ENCODE measurements around the gene TEC. TPM values are rescaled to one million over a fixed set of nuclear protein-coding genes. Genes with fewer than 3 reads are reported as not detected.
A peak's percentile ranks its signal among the peaks of the same experiment; 100 is the strongest.
"Not testable (repeated sequence)": the region's sequence is repeated elsewhere in the genome, so short reads cannot be mapped to it uniquely, and the experiment has no call there.

TEC gene
- total RNA-seq, 3 donors from 2014 or later, result 0.82 to 1.4 (median 0.83) TPM

DNA sequence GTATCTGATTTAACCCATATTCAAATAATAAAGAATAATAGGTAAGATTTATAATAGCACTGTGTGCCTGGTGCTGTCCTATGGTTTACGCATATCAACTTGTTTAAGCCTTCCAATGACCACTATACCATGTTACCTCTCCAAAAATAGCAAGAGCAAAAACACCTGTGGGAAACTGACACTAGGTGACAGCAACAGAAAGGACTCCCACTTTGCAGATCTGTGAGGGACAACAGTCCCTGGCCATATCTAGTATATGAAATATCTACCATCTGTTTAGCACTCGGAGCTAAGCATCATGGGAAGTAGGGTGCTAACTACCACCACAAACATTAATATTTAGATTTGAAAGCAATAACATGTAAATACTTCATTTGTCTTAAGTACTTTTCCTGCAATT, 79.9 kb downstream of the TEC start:
- no peaks in the 10 kb centered on the region for H3K27me3 Mint-ChIP-seq (ENCODE audit: low read depth)
- H3K4me3 Mint-ChIP-seq, result no peak overlapping the region
- DNase-seq (no peak), ATAC-seq (no peak)
- H3K4me1 Mint-ChIP-seq (ENCODE audit: low read depth), result no peaks in the 10 kb centered on the region
- H3K9me3 Mint-ChIP-seq, result no peaks in the 10 kb centered on the region
- H3K36me3 Mint-ChIP-seq (ENCODE audit: insufficient read depth), result no peaks in the 10 kb centered on the region

DNA sequence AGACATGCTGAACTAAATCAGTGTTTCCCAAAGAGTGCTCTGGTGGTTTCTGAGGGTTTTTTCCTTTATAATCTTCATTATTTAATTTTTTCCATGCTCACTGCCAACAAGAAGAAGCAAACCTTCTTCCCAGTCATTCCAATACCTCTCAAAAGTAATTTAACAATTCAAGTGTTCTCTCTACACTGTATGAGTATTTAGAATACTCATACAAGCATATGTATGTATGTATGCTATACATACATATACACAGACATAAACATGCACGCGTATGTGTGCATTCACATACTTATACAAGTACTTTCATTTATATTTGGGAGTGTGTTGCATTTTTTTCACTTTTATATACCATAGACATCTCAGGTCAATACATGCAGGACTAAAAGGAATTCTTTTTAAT, 81.2 kb downstream of the TEC start:
- Mint-ChIP-seq H3K9me3 (no peaks in the 10 kb centered on the region), H3K4me1 (ENCODE audit: low read depth) (no peaks in the 10 kb centered on the region), H3K4me3 (no peak overlapping the region), H3K27me3 (ENCODE audit: low read depth) (no peaks in the 10 kb centered on the region), H3K36me3 (ENCODE audit: insufficient read depth) (no peaks in the 10 kb centered on the region)
- no peak for DNase-seq
- ATAC-seq, result no peak

DNA sequence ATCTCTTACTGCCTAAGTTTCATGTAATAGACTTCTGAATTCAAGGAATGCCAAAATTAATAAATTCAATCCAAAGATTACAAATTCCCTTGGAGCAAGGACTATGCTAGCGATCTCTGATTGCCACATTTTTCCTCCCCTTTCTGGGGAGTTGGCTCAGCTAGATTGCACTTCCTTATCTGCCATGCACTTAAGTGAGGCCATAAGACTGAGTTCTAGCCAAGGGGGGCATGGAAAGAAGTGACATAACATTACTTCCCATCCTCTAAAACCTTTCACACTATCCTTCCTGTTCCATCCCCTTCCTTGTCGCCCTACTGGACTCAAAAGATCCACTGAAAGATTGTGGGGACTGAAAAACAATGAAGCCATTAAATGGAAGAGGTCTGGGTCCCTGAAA, 81.8 kb downstream of the TEC start:
- no peaks in the 10 kb centered on the region for H3K4me1 Mint-ChIP-seq (ENCODE audit: low read depth)
- H3K36me3 Mint-ChIP-seq (ENCODE audit: insufficient read depth), result no peaks in the 10 kb centered on the region
- no peak overlapping the region for H3K4me3 Mint-ChIP-seq
- H3K9me3 Mint-ChIP-seq, result no peaks in the 10 kb centered on the region
- DNase-seq (no peak), ATAC-seq (no peak)
- no peaks in the 10 kb centered on the region for H3K27me3 Mint-ChIP-seq (ENCODE audit: low read depth)

DNA sequence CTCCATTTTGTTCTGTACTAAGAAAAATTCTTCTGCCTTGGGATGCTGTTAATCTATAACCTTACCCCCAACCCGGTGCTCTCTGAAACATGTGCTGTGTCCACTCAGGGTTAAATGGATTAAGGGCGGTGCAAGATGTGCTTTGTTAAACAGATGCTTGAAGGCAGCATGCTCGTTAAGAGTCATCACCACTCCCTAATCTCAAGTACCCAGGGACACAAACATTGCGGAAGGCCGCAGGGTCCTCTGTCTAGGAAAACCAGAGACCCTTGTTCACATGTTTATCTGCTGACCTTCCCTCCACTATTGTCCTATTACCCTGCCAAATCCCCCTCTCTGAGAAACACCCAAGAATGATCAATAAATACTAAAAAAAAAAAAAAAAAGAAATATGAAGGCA, 82.6 kb downstream of the TEC start:
- H3K4me3 Mint-ChIP-seq; H3K9me3 Mint-ChIP-seq; DNase-seq; H3K4me1 Mint-ChIP-seq (ENCODE audit: low read depth); H3K36me3 Mint-ChIP-seq (ENCODE audit: insufficient read depth); ATAC-seq; H3K27me3 Mint-ChIP-seq (ENCODE audit: low read depth): not testable (repeated sequence)

DNA sequence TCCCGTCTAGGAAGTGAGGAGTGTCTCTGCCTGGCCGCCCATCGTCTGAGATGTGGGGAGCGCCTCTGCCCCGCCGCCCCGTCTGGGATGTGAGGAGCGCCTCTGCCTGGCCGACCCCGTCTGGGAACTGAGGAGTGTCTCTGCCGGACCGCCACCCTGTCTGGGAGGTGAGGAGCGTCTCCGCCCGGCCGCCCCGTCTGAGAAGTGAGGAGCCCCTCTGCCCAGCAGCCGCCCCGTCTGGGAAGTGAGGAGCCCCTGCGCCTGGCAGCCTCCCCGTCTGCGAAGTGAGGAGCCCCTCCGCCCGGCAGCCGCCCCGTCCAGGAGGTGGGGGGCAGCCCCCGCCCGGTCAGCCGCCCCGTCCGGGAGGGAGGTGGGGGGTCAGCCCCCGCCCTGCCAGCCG, 83.2 kb downstream of the TEC start:
- H3K27me3 Mint-ChIP-seq (ENCODE audit: low read depth); DNase-seq; H3K4me1 Mint-ChIP-seq (ENCODE audit: low read depth); H3K36me3 Mint-ChIP-seq (ENCODE audit: insufficient read depth); H3K4me3 Mint-ChIP-seq; H3K9me3 Mint-ChIP-seq; ATAC-seq: not testable (repeated sequence)

DNA sequence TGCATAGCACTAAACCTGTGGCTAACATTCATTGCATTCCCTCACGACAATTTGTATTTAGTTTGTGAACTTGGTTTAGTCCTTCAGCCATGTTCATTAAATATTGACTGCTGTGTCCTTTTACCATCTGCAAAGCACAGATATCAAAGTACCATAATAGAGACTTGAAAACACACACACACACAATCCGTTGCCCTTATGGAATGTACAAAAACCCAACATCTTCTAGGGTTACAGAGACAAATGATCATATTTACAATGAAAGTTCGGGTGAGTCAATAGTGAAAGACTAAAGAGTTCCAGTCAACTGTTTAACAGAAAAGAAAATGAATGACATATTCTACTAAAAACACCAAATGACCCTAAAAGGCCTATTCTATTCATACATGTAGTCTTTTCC, 84.8 kb downstream of the TEC start:
- ATAC-seq (no peak), DNase-seq (no peak)
- Mint-ChIP-seq H3K36me3 (ENCODE audit: insufficient read depth) (no peaks in the 10 kb centered on the region), H3K4me1 (ENCODE audit: low read depth) (no peaks in the 10 kb centered on the region), H3K27me3 (ENCODE audit: low read depth) (no peaks in the 10 kb centered on the region), H3K4me3 (no peak overlapping the region), H3K9me3 (no peaks in the 10 kb centered on the region)

DNA sequence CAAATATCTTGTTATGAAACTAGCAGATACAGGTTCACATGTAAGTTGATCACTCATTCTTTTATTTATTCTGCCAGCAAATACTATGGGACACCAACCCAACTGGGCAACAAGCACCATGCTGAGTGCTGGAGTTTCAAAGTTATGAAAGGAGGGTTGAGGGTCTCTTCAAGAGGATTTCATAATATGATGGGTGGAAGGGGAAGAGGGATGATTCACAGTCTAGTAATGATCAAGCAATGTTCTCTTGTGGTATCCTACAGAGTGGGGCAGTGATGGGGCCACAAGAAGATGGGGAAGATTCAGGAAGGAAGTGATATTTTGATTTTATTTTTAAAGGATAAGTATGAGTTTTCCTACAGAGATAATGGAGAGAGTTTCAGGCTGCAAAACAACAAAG, 89.4 kb downstream of the TEC start:
- Mint-ChIP-seq H3K4me3 (no peak overlapping the region), H3K9me3 (peaks cover 13% of the 10 kb centered on the region), H3K27me3 (ENCODE audit: low read depth) (no peaks in the 10 kb centered on the region), H3K36me3 (ENCODE audit: insufficient read depth) (peaks cover 5% of the 10 kb centered on the region), H3K4me1 (ENCODE audit: low read depth) (no peaks in the 10 kb centered on the region)
- DNase-seq, result no peak
- no peak for ATAC-seq

DNA sequence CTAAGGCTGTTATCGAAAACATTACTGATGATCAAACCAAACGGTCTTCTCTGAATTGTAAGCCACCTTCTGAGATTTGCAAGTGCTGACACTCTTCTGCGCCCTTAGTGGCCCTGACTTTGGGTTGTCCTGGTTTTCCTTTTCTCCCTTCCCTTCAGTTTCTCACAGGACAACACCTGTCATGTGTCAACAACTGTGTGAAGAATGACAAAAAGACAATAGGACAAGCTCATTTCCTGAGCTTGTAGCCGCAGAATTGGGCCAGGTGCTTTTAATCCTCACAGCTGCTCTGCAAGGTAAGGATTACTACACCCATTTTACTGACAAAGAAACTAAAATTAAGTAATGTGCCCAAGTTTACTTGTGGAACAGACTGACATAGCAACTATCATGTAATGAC, 90.7 kb downstream of the TEC start:
- ATAC-seq, result no peak
- Mint-ChIP-seq H3K9me3 (peaks cover 13% of the 10 kb centered on the region), H3K27me3 (ENCODE audit: low read depth) (no peaks in the 10 kb centered on the region), H3K4me1 (ENCODE audit: low read depth) (no peaks in the 10 kb centered on the region), H3K36me3 (ENCODE audit: insufficient read depth) (peaks cover 5% of the 10 kb centered on the region), H3K4me3 (no peak overlapping the region)
- DNase-seq, result no peak

DNA sequence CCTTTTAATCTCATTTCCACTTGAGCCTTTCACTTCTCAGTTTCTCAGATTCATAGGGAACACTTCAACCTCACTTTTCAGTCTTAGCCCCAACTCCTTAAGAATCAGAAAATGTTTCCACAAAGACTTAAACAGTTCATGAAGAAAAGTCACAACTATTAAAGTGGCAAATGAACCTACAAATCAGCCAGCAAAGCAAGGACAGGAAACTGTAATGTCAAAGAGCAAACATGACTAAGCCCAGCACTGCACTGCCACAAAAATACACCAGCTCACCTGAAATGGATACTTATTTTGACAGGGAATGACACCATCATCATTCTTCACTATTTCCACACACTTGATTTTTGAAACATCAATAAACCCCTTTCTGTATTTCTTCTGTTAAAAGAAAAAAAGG, 93.8 kb downstream of the TEC start:
- Mint-ChIP-seq H3K27me3 (ENCODE audit: low read depth) (no peaks in the 10 kb centered on the region), H3K4me3 (no peak overlapping the region), H3K4me1 (ENCODE audit: low read depth) (peaks cover 8% of the 10 kb centered on the region), H3K9me3 (peaks cover 13% of the 10 kb centered on the region), H3K36me3 (ENCODE audit: insufficient read depth) (peaks cover 6% of the 10 kb centered on the region)
- ATAC-seq (no peak), DNase-seq (no peak)

DNA sequence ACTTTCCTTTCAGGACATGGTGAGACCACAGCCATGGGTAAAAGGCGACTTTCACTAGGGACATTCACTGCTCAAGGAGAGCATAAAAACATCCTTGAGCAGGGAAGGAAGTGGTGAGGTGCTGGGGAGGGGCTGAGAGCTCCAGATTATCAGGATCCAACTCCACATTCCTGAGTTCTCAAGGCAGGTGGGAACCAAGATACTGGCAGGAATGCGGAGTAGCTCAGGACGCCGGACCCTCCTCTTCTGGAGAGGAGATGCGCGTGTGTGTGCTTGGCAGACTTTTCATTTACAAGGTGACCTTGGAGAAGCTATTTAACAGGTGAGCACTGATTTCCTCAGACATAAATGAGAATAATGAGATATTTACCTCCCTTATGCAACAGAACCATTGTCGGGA, 94.3 kb downstream of the TEC start:
- Mint-ChIP-seq H3K36me3 (ENCODE audit: insufficient read depth) (peaks cover 6% of the 10 kb centered on the region), H3K9me3 (peaks cover 13% of the 10 kb centered on the region), H3K4me1 (ENCODE audit: low read depth) (peaks cover 8% of the 10 kb centered on the region), H3K27me3 (ENCODE audit: low read depth) (no peaks in the 10 kb centered on the region), H3K4me3 (no peak overlapping the region)
- no peak for DNase-seq
- no peak for ATAC-seq

DNA sequence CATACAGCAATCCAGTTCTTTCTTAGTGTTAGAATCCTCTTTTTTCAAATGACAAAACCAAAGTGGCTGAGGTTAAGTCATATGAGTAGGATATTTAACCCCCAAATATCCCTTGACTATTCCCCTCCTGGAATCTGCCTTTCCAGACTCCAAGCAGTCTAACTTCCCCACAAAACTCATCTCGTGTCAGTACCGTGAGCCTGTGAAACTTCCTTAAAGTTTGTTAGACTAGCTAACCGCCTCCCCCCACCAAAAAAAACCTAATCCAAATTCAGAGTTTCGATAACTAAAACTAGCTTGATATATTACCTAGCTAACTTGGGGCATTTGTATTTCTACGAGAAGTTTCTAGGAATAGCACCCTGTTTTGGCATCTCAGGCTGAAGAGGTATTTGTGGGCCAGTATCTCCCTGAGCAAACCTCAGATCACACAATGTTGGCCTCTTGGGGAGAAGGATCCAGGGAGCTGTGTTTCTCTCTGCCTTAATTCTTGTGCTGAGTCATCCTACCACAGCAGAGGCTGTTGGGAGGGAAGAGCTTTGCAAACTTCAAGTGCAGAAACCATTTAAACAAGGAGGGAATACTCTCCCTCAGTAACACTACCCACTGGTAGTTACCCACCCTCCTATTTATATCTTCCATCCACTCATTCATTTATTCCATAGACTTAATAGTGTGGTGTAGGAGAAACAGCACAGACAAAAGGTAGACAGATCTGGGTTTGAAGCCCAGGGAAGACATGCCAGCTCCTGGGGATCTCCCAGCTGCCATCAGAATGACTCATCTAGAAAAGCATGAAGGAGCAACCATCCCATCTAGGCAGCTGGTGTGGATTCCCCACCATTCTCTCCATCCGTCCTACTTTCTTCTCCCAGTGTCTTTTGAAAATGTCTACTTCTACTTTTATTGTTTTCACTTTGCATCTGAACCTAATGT, 96.3 kb downstream of the TEC start:
- DNase-seq (no peak), ATAC-seq (no peak)
- Mint-ChIP-seq H3K9me3 (peaks cover 9% of the 10 kb centered on the region), H3K4me3 (no peak overlapping the region), H3K4me1 (ENCODE audit: low read depth) (peaks cover 8% of the 10 kb centered on the region), H3K27me3 (ENCODE audit: low read depth) (no peaks in the 10 kb centered on the region), H3K36me3 (ENCODE audit: insufficient read depth) (peaks cover 6% of the 10 kb centered on the region)

DNA sequence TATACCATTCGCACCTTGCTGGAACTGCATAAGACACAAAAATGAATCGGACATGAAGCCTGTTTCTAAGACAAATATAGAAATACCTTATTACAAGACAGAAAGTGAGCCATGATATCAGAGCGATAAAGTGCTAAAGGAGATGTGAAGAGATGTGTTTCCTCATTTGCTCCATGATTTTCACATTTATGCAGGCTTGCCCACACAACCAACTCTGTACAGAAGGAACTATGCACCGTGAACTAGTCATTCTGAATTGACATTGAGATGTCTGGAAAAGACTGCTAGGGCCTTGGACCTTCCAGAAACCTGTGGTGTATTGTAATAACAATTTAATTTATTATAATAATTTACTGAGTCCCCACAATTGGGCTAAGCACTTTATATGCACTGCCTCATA, 97.0 kb downstream of the TEC start:
- peaks cover 7% of the 10 kb centered on the region for H3K36me3 Mint-ChIP-seq (ENCODE audit: insufficient read depth)
- H3K27me3 Mint-ChIP-seq (ENCODE audit: low read depth), result no peaks in the 10 kb centered on the region
- H3K4me3 Mint-ChIP-seq, result no peak overlapping the region
- ATAC-seq, result no peak
- H3K9me3 Mint-ChIP-seq, result peaks cover 2% of the 10 kb centered on the region
- DNase-seq, result no peak
- H3K4me1 Mint-ChIP-seq (ENCODE audit: low read depth), result peaks cover 15% of the 10 kb centered on the region

DNA sequence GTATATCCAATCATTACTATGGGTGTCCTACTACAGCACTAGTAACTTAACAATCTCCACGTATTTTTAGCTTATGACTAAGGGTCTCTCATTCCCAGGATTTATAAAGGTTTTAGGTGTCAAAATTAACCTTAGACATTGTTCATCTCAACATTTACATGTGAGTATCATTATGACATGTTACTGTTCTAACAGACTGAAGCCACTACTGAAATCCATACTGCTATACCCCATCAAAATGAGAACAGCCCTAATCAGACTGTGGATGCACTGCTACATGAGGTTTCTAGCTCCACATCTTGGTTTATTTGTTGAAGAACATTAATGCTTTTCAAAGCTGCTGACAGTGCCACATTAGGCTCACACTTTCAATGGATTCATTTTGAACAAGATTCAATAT, 100.0 kb downstream of the TEC start:
- no peak for DNase-seq
- no peak for ATAC-seq

DNA sequence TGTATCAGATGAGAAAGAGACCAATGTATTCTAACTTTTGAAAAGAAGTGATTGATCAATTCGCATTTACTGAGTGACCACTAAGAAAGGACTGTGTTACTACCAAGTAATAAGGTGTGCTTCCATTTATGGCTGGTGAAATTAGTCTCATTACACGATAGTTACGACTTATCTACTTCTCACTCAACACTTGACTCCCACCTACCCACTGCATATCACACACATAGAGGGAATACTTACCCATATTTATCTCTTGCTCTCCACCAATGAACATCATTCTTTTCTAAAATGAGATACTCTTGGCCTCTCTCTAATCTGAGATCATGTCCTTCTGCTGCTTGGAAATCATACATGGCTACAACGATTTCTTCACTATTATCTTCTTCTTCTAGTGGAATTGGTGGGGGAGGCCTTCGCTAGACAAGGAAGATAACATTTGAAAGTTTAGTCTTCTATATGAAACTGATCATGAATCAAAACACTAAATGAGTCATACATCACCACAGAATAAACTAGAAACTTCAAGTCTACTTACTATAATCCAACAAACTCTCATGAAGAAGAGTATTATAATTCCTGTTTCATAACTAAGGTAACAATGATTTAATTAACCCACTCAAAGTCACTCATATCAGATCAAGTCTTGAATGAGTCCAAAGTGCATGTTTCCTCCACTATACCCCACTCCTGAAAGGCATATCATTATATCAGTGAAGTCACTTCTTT, 101.9 kb downstream of the TEC start:
- Mint-ChIP-seq H3K4me1 (ENCODE audit: low read depth) (peaks cover 10% of the 10 kb centered on the region), H3K4me3 (no peak overlapping the region), H3K36me3 (ENCODE audit: insufficient read depth) (peaks cover 6% of the 10 kb centered on the region), H3K27me3 (ENCODE audit: low read depth) (no peaks in the 10 kb centered on the region), H3K9me3 (no peaks in the 10 kb centered on the region)
- DNase-seq, result no peak
- ATAC-seq, result peak; percentile 86 to 90

More for the DNA sequence above, 100.0 kb downstream of the TEC start:
- no peak overlapping the region for H3K4me3 Mint-ChIP-seq
- no peaks in the 10 kb centered on the region for H3K9me3 Mint-ChIP-seq
- H3K4me1 Mint-ChIP-seq (ENCODE audit: low read depth), result peaks cover 18% of the 10 kb centered on the region
- peaks cover 7% of the 10 kb centered on the region for H3K36me3 Mint-ChIP-seq (ENCODE audit: insufficient read depth)
- no peaks in the 10 kb centered on the region for H3K27me3 Mint-ChIP-seq (ENCODE audit: low read depth)

DNA sequence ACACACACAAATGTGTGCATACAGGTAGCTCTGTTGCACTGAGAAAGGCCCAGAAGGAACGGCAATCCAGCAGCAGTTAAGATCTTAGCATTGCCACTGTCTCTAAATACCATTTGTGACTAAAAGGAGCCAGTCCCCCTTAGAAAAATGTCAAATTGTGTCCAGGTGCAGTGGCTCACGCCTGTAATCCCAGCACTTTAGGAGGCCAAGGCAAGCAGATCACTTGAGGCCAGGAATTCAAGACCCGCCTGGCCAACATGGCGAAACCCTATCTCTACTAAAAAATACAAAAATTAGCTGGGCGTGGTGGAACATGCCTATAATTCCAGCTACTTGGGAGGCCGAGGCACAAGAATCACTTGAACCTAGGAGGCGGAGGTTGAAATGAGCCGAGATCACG, 105.1 kb downstream of the TEC start:
- H3K4me1 Mint-ChIP-seq (ENCODE audit: low read depth), result peaks cover 16% of the 10 kb centered on the region
- H3K27me3 Mint-ChIP-seq (ENCODE audit: low read depth); H3K9me3 Mint-ChIP-seq; ATAC-seq; H3K4me3 Mint-ChIP-seq; H3K36me3 Mint-ChIP-seq (ENCODE audit: insufficient read depth); DNase-seq: not testable (repeated sequence)

Data from activated T-cell treated with anti-CD3 and anti-CD28 coated beads, Interleukin-2, amount 50 U/mL, for 4 hours (primary cell).